Left renal cortex interstitium (tissue), 4 donors: ENCODE data around the gene PTOV1. TPM values are rescaled to one million over a fixed set of nuclear protein-coding genes. Genes with fewer than 3 reads are reported as not detected.

Experiments used
- DNase-seq, 4 donors: peaks; one replicate each; pipeline ENCODE4 v3.0.0-alpha.2; 2013; ENCODE audit warnings: low read depth in 4 of 4, low spot score in 2 of 4, missing footprints in 1 of 4
- polyA plus RNA-seq, 4 donors: library from polyadenylated mRNA; unstranded; fragments of 120-200 nt; gene quantifications; one replicate each; pipeline ENCODE4 v1.2.1, GENCODE V29; 2013; ENCODE audit not compliant: insufficient read length in 4 of 4

The PTOV1 gene
- polyA plus RNA-seq, 4 donors = 234 to 396 (median 355) TPM

DNA sequence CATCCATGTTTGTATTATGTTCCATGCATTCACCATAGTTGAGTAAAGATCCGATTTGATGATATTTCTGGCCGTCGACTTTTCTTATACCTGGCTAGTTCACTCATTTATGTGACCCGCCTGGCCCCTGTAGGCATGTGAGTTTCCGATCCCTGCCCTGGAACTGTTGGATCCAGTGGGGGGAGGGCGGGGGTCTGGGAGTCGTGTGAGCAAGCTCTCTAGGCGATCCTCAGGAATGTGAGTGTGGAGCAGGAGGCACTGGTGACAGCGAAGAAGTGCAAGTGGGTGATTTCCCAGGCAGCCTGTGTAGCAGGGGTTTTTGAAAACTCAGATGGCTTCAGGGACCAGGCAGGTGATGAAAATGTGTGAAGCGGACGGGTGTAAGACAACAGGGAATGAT lies 10.6 kb upstream of the PTOV1 start:
- no peak for DNase-seq

- no peak for DNase-seq
Measured at GRCh38 chr19:49840736-49841249, 10.2 kb upstream of the PTOV1 start.

DNA sequence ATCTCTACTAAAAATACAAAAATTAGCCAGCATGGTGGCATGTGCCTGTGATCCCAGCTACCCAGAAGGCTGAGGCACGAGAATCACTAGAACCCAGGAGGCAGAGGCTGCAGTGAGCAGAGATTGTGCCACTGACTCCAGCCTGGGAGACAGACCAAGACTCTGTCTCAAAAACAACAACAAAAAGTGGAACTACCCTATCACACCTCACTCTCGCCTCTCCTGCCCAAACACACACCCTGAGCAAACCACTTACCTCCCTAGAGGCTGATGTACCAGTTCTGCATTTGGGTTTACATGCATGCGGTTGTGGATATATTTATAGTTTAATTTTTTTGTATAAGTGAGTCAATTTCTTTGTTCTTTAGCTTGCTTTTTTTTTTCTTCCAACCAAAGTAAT lies 7.7 kb upstream of the PTOV1 start:
- DNase-seq = no peak

- no peak for DNase-seq
Measured at GRCh38 chr19:49844138-49845095, 6.5 kb upstream of the PTOV1 start.

GRCh38 chr19:49845414-49845813 lies 5.5 kb upstream of the PTOV1 start:
- DNase-seq = no peak

GRCh38 chr19:49846408-49846807 lies 4.6 kb upstream of the PTOV1 start:
- DNase-seq = no peak

- no peak for DNase-seq
Measured at GRCh38 chr19:49847731-49848696, 2.9 kb upstream of the PTOV1 start.

DNA sequence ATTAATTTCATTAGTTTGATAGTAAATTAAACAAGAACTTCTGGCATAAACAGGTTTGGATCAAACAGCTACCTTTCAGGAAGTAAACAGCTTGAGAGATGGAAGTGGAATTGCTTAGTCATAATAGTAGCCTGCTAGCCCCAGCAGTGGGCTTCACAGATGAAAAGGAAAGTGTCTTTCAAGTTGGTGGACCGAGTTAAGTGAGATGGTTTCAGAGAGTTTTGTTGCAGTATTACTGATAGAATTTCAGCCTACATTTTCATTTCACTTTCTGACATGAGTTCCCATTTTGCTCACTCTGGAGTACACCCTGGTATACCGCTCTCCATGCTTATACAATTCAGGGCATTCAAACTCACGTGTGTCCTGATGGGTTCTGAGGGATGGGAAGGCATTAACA lies 2.0 kb upstream of the PTOV1 start:
- no peak for DNase-seq

GRCh38 chr19:49849433-49850220 lies 1.3 kb upstream of the PTOV1 start:
- DNase-seq = no peak

DNA sequence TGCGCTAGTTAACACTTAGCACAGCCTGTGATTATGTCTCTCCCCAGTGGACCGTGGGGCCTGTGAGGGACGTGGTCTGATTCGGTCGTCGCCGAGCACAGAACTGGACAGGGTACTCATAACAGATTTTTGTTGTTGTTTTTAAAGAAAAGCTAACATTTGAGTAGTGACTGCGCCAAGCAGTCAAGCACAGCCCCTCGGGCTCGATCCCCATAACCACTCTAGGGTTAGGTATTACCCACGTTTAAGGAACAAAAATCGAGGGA lies 805 bp upstream of the PTOV1 start:
- DNase-seq = no peak

- DNase-seq = peak in 1 of 4 donors; percentile 31
Measured at GRCh38 chr19:49851456-49852259, 699 bp downstream of the PTOV1 start.

- no peak for DNase-seq
Measured at GRCh38 chr19:49852631-49853126, 1.7 kb downstream of the PTOV1 start.

- no peak for DNase-seq
Measured at GRCh38 chr19:49853852-49854377, 3.0 kb downstream of the PTOV1 start.

DNA sequence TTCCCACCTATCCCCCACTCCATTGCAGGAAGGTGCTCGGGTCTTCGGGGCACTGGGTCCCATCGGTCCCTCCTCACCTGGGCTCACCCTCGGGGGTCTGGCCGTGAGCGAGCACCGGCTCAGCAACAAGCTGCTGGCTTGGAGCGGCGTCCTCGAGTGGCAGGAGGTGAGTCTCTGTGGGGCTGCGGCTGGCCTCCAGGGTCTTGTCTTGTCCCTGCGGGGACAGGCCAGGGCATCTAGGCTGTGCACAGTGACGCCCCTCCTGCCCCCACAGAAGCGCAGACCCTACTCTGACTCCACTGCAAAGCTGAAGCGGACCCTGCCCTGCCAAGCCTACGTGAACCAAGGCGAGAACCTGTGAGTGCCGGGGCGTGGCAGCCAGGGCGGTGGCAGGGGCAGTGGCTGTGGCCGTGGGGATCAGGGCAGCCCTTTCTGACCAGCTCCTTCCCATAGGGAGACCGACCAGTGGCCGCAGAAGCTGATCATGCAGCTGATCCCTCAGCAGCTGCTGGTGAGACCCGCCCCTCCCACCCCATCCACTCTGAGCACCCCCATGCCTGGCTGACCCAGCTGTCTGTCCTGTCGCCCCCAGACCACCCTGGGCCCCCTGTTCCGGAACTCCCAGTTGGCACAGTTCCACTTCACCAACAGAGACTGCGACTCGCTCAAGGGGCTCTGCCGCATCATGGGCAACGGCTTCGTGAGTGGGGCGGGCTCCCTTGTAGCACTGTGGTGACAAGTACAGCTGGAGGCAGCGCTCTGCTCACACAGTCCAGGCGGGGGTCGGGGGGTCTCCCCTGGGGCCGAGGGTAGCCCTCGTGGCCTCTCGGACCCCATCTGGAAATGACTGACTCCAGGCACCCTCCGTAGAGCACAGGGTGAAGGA lies 3.7 kb downstream of the PTOV1 start:
- DNase-seq = no peak

GRCh38 chr19:49855277-49855675 lies 4.3 kb downstream of the PTOV1 start:
- DNase-seq = no peak

GRCh38 chr19:49855676-49856573 lies 5.0 kb downstream of the PTOV1 start:
- no peak for DNase-seq

DNA sequence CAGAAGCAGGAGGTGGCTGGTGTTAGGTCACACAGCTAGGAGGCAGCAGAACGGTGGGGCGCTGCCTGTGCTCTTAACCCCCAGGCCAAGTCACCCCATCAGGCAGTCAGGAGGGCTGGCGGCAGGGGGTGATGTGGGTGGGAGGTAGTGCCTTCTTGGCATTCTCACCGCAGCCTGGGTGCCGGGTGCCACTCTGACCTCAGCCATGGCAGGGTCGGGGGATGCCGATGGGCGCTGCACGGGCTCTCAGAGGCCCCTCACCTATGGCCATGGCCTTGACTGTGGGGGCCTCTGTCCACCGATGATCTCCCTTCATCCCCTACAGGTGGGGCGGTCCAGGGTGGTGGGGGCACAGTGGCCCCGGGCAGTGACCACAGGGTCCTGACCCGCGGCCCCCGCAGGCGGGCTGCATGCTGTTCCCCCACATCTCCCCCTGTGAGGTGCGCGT lies 5.6 kb downstream of the PTOV1 start:
- no peak for DNase-seq
